Astrocyte (in vitro differentiated cells and primary cell): ENCODE measurements around the gene FH.

Experiments
- CTCF ChIP-seq: IDR thresholded peaks from 2 replicates; pipeline ENCODE4 v1.5.1; 2011; ENCODE audit warnings: low read depth, mild to moderate bottlenecking, inconsistent platforms, low read length, moderate library complexity; ENCODE audit not compliant: insufficient read depth
- EZH2 ChIP-seq: IDR thresholded peaks from 2 replicates; pipeline ENCODE4 v1.6.1; 2012; ENCODE audit warnings: mild to moderate bottlenecking, low read length, inconsistent platforms; ENCODE audit not compliant: insufficient read depth

- TF ChIP-seq CTCF (no peak), EZH2 (no peak)
Measured at GRCh38 chr1:241532864-241533263, 13.3 kb upstream of the FH start.
